ENCODE measurements around the gene NUDT14.
A peak's percentile ranks its signal among the peaks of the same experiment; 100 is the strongest.

The NUDT14 gene

GRCh38 chr14:105192866-105193731 is 12.0 kb upstream of the NUDT14 start:
- Histone ChIP-seq H3K4me3 (peak overlapping the region; percentile 42), H3K4me2 (peak overlapping the region; percentile 99), H3K27me3 (no peaks in the 10 kb centered on the region), H3K36me3 (no peaks in the 10 kb centered on the region), H4K20me1 (no peaks in the 10 kb centered on the region), H3K9me3 (peaks cover 11% of the 10 kb centered on the region), H3K9ac (peak overlapping the region; percentile 71), H3K4me1 (peaks cover 68% of the 10 kb centered on the region), H3K27ac (peak overlapping the region; percentile 82)
- TF ChIP-seq Cebpa-rat (IDR thresholded peaks at IDR 0.05), result no peak

- H3K9ac ChIP-seq, result no peak overlapping the region
- H3K27ac ChIP-seq, result no peak overlapping the region
- no peak overlapping the region for H3K4me2 ChIP-seq
- no peak overlapping the region for H3K4me3 ChIP-seq
- TF ChIP-seq Cebpa-rat (IDR thresholded peaks at IDR 0.05), result no peak
- peaks cover 17% of the 10 kb centered on the region for H3K9me3 ChIP-seq
- H3K27me3 ChIP-seq, result no peaks in the 10 kb centered on the region
- no peaks in the 10 kb centered on the region for H4K20me1 ChIP-seq
- H3K36me3 ChIP-seq, result no peaks in the 10 kb centered on the region
- H3K4me1 ChIP-seq, result peaks cover 43% of the 10 kb centered on the region
Observed at GRCh38 chr14:105187935-105188524, 6.9 kb upstream of the NUDT14 start.

- no peaks in the 10 kb centered on the region for H4K20me1 ChIP-seq
- H3K27me3 ChIP-seq, result no peaks in the 10 kb centered on the region
- H3K4me1 ChIP-seq, result peaks cover 47% of the 10 kb centered on the region
- no peaks in the 10 kb centered on the region for H3K36me3 ChIP-seq
- H3K27ac ChIP-seq, result no peak overlapping the region
- no peak overlapping the region for H3K4me3 ChIP-seq
- H3K9me3 ChIP-seq, result peaks cover 17% of the 10 kb centered on the region
- no peak overlapping the region for H3K4me2 ChIP-seq
- no peak overlapping the region for H3K9ac ChIP-seq
- TF ChIP-seq Cebpa-rat (IDR thresholded peaks at IDR 0.05), result no peak
Observed at GRCh38 chr14:105187116-105187515, 6.0 kb upstream of the NUDT14 start.

- Histone ChIP-seq H3K36me3 (no peaks in the 10 kb centered on the region), H3K9ac (no peak overlapping the region), H3K4me1 (peaks cover 46% of the 10 kb centered on the region), H3K9me3 (peaks cover 17% of the 10 kb centered on the region), H4K20me1 (no peaks in the 10 kb centered on the region), H3K4me2 (no peak overlapping the region), H3K27ac (no peak overlapping the region), H3K27me3 (no peaks in the 10 kb centered on the region), H3K4me3 (no peak overlapping the region)
- TF ChIP-seq Cebpa-rat (IDR thresholded peaks at IDR 0.05), result no peak
Observed at GRCh38 chr14:105185973-105186372, 4.9 kb upstream of the NUDT14 start.

- Histone ChIP-seq H3K36me3 (no peaks in the 10 kb centered on the region), H3K9ac (no peak overlapping the region), H3K4me2 (peak overlapping the region; percentile 84), H3K4me1 (peaks cover 51% of the 10 kb centered on the region), H3K4me3 (no peak overlapping the region), H3K9me3 (peaks cover 17% of the 10 kb centered on the region), H3K27me3 (no peaks in the 10 kb centered on the region), H4K20me1 (peaks cover 4% of the 10 kb centered on the region), H3K27ac (no peak overlapping the region)
- TF ChIP-seq Cebpa-rat (IDR thresholded peaks at IDR 0.05), result no peak
Observed at GRCh38 chr14:105185001-105185400, 3.9 kb upstream of the NUDT14 start.

- no peak for TF ChIP-seq Cebpa-rat (IDR thresholded peaks at IDR 0.05)
- no peaks in the 10 kb centered on the region for H3K27me3 ChIP-seq
- H3K4me2 ChIP-seq, result peak overlapping the region; percentile 84
- H3K9ac ChIP-seq, result no peak overlapping the region
- H3K36me3 ChIP-seq, result no peaks in the 10 kb centered on the region
- peaks cover 10% of the 10 kb centered on the region for H4K20me1 ChIP-seq
- H3K9me3 ChIP-seq, result peaks cover 17% of the 10 kb centered on the region
- no peak overlapping the region for H3K4me3 ChIP-seq
- peaks cover 57% of the 10 kb centered on the region for H3K4me1 ChIP-seq
- no peak overlapping the region for H3K27ac ChIP-seq
Observed at GRCh38 chr14:105184461-105184860, 3.3 kb upstream of the NUDT14 start.

- peaks cover 29% of the 10 kb centered on the region for H4K20me1 ChIP-seq
- peak overlapping the region; percentile 84 for H3K4me2 ChIP-seq
- peaks cover 77% of the 10 kb centered on the region for H3K4me1 ChIP-seq
- 0 out of 2 replicates have a peak overlapping the region, but pooled peaks have one; percentile 38 for H3K4me3 ChIP-seq
- H3K9ac ChIP-seq, result peak overlapping the region; percentile 53; the same call in 1 of the 2 replicates
- H3K27ac ChIP-seq, result peak overlapping the region; percentile 59
- H3K36me3 ChIP-seq, result 0 out of 2 replicates have a peak, but pooled peaks cover 4% of the 10 kb centered on the region
- H3K9me3 ChIP-seq, result no peaks in the 10 kb centered on the region
- H3K27me3 ChIP-seq, result no peaks in the 10 kb centered on the region
- TF ChIP-seq Cebpa-rat (IDR thresholded peaks at IDR 0.05), result no peak
Observed at GRCh38 chr14:105182296-105183020, 1.3 kb upstream of the NUDT14 start.

GRCh38 chr14:105181549-105182295 is 610 bp upstream of the NUDT14 start:
- Histone ChIP-seq H3K4me1 (peaks cover 84% of the 10 kb centered on the region), H3K27ac (no peak overlapping the region), H4K20me1 (peaks cover 34% of the 10 kb centered on the region), H3K36me3 (0 out of 2 replicates have a peak, but pooled peaks cover 6% of the 10 kb centered on the region), H3K4me2 (peak overlapping the region; percentile 84), H3K9ac (no peak overlapping the region), H3K27me3 (no peaks in the 10 kb centered on the region), H3K9me3 (no peaks in the 10 kb centered on the region), H3K4me3 (peak overlapping the region; percentile 69)
- TF ChIP-seq Cebpa-rat (IDR thresholded peaks at IDR 0.05), result no peak

- H3K27me3 ChIP-seq, result no peaks in the 10 kb centered on the region
- H3K4me3 ChIP-seq, result no peak overlapping the region
- H3K9ac ChIP-seq, result peak overlapping the region; percentile 48; the same call in 1 of the 2 replicates
- TF ChIP-seq Cebpa-rat (IDR thresholded peaks at IDR 0.05), result no peak
- H4K20me1 ChIP-seq, result peaks cover 36% of the 10 kb centered on the region
- 0 out of 2 replicates have a peak, but pooled peaks cover 6% of the 10 kb centered on the region for H3K36me3 ChIP-seq
- no peaks in the 10 kb centered on the region for H3K9me3 ChIP-seq
- peak overlapping the region; percentile 98 for H3K4me2 ChIP-seq
- H3K4me1 ChIP-seq, result peaks cover 95% of the 10 kb centered on the region
- H3K27ac ChIP-seq, result no peak overlapping the region; the same call in 1 of the 2 replicates
Observed at GRCh38 chr14:105179191-105179590, 1.9 kb downstream of the NUDT14 start.

Data from BLaER1 (cell line).